GM19328 (cell line): ENCODE measurements around the gene CNST.
A peak's percentile ranks its signal among the peaks of the same experiment; 100 is the strongest.
"Not testable (repeated sequence)": the region's sequence is repeated elsewhere in the genome, so short reads cannot be mapped to it uniquely, and the experiment has no call there.

Experiments
- ATAC-seq: cut with Tn5 transposase; IDR thresholded peaks from one replicate; pipeline ENCODE4 v1.9.1; 2021; ENCODE audit warnings: mild to moderate bottlenecking, moderate library complexity; ENCODE audit not compliant: unreplicated experiment

The CNST gene

GRCh38 chr1:246674049-246674448 lies 107.8 kb downstream of the CNST start:
- no peak for ATAC-seq

DNA sequence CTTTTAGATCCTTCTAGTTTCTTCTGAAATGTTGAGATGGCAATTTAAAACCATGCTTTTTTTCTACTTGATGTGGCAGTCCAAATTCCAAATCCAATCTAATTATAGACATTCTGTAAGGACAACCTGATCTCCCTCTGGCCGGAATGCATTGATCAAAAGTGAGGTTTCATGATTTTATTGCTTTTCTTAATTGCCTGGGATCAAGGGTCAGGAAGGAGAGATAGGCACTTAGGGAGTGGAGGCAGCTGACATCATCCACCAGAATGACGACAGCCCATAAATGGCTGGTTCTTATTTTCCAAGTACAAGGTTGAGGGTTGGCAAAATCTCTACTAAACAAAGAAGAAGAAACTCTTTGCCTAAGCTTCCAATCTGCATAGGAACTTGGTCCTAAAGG lies 111.6 kb downstream of the CNST start:
- ATAC-seq: no peak

GRCh38 chr1:246678816-246679793 lies 112.8 kb downstream of the CNST start:
- no peak for ATAC-seq

- ATAC-seq: no peak
Measured at GRCh38 chr1:246679794-246680177, 113.5 kb downstream of the CNST start.

GRCh38 chr1:246680190-246680589 lies 113.9 kb downstream of the CNST start:
- ATAC-seq: no peak

DNA sequence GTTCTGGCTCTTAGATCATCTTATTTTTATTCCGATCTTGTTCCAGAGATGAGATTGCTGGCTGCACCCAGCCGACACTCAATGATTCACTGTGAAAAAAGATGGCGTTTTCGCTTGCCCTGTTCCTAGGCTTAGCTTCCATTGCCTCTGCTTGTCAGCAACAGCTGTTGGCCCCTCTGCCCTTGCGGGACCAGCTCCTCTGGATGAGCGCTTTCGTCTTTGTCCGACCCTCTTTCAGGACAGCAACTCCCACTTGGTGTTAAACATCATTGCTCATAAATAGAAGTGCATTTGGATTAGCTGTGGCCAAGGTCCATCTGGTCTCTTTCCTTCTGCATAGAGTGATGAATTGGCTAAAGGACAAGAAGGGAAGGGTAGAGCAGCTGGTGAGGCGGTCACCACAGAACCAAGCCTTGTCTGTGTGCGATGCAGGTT lies 114.5 kb downstream of the CNST start:
- no peak for ATAC-seq

- no peak for ATAC-seq
Measured at GRCh38 chr1:246681900-246682895, 115.9 kb downstream of the CNST start.

- ATAC-seq: no peak
Measured at GRCh38 chr1:246683521-246683920, 117.3 kb downstream of the CNST start.

GRCh38 chr1:246687002-246687401 lies 120.7 kb downstream of the CNST start:
- no peak for ATAC-seq

DNA sequence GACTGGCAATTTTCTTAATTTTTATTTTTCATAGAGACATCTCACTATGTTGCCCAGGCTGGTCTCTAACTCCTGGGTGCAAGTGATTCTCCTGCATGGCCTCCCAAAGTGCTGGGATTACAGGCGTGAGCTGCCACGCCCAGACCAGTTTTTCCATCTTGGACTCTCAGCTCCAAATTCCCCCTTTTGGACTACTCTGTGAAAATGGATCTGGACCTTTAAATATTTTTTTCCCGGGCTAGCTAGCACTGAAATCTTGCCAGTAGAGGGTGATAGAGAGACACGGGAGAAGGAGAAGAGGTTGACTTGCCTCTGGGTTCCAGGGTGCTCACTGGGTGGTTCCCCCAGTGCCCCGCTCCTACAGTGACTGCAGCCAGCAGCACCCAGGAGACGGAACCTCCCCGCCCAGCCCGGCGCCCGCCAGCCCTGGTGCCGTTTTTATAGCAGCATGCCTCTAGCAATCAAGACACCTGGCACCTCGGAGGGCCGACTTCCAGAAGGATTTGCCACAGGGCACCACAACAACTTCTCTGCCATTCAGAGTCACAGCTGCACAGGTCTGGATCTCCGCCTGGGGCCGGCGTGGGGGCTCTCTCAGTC lies 123.3 kb downstream of the CNST start:
- ATAC-seq: peak; percentile 97

GRCh38 chr1:246690100-246690499 lies 123.8 kb downstream of the CNST start:
- ATAC-seq: no peak

GRCh38 chr1:246691622-246692495 lies 125.6 kb downstream of the CNST start:
- no peak for ATAC-seq

DNA sequence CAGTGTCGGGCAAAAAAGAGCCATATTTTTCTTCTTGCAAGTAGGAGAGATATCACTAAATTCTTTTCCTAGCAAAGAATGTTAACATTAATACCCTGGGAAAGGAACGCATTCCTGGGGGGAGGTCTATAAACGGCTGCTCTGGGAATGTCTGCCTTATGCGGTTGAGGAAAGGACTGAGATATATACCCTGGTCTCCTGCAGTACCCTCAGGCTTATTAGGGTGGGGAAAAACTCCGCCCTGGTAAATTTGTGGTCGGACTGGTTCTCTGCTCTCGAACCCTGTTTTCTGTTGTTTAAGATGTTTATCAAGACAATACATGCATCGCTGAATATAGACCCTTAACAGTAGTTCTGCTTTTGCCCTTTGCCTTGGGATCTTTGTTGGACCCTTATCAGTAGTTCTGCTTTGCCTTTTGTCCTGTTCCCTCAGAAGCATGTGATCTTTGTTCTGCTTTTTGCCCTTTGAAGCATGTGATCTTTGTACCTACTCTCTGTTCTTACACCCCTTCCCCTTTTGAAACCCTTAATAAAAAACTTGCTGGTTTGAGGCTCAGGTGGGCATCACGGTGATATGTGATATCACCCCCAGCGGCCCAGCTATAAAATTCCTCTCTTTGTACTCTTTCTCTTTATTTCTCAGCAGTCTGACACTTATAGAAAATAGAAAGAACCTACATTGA lies 128.1 kb downstream of the CNST start:
- not testable (repeated sequence) for ATAC-seq

DNA sequence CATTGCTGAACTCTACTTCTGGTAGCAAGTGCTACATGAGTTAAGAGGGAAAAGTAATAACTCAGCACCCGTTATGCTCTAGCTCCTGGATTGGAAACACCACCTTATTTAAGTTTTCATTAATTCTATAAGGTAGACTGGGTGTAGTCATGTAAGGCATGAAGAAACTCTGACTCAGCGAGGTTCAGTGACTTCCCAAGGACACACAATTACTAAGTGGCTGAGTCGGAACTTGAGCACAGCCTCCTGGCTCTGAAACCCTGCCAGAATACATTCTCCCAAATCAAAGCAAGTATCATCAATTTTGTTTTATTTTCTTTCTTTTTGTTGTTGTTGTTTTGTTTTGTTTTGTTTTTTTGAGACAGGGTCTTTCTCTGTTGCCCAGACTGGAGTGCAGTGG lies 128.9 kb downstream of the CNST start:
- ATAC-seq: no peak

DNA sequence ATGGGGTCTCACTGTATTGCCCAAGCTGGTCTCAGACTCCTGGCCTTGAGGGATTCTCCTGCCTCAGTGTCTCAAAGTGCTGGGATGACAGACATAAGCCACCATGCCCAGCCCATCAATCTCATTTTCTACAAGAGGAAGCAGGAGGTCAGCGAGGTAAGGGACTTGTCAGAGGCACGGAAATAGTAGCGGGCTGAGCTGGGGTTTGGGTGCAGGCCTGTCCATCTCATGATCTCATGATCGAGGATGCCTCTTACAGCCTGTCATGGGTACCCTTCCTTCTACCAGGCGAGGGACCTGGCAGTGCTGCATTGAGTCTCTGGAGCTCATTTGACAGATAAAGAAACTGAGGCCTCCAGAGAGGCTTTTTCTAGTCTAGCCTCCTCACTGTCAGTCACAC lies 129.4 kb downstream of the CNST start:
- no peak for ATAC-seq

DNA sequence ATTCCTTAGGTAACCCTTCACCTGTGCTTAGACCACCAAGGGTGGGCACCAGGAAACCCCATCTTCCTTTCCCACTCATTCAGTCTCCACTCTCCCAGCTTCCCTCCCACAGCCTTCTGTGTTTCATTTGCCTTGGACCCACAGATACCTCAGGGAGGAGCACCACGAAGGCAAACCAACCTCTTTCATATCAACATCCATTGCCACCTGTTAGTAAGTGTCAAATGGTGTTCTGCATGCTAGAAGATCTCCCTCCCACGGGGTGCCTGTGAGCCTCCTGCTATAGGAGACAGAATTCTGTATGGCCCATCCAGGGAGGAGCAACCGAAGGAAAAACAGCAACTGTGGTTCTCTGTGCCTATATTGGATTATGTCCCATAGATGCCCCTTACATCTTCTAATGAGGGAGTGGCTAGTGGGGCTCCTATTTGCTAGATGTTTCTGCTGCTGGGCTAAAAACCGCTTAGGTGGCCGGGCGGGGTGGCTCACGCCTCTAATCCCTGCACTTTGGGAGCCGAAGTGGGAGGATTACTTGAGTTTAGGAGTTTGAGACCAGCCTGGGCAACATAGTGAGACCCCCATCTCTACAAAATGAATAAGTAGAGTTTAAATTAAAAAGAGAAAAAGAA lies 132.3 kb downstream of the CNST start:
- peak; percentile 7 for ATAC-seq

GRCh38 chr1:246699095-246699735 lies 133.0 kb downstream of the CNST start:
- ATAC-seq: peak; percentile 88

- ATAC-seq: no peak
Measured at GRCh38 chr1:246703581-246703980, 137.3 kb downstream of the CNST start.
